ENCODE measurements around the gene ELL2.

The ELL2 gene

DNA sequence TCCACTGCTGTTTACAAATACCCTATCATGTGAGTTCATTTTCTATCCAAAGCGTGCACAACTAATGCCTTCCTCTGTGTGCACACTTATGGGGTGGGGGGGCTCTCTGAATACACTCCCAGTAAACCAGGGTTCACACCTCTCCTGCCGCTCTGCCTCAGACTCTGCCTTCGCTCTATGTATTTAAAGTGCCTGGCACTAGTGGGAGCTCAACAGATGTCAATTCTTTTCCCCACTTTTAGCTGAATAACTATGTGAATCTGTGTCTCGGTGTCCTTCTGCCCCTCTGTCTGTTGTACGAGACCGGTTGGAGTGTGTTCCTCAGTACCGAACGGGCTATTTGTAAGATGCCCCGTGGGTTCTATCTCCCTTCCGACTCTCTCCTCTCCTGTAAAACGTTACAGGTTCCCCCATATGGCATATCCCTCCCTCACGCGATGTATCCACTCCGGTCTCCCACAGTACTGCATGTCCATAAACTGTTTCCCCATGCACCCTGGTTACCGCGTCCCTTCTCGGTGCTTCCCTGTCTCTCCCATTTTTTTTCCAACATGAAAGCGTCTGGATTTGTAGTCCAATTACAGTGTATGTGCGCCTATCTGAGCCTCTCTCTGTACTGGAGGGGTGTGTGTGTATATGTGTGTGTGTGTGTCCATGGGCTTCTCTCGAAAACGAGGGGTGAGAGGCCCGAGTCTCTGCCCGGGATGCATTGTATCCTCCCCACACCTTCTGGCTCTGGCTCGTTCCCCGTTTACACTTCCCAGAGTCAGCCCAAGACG is 1.6 kb downstream of the ELL2 start:
- Histone ChIP-seq H3K4me1 (no peaks in the 10 kb centered on the region), H3K36me3 (no peaks in the 10 kb centered on the region), H3K27me3 (peaks cover 9% of the 10 kb centered on the region), H3K9me3 (no peaks in the 10 kb centered on the region), H3K4me3 (ENCODE audit: low read depth, low read length) (peak overlapping the region; percentile 79)
- no peak for DNase-seq
- TF ChIP-seq, protein P1, sequence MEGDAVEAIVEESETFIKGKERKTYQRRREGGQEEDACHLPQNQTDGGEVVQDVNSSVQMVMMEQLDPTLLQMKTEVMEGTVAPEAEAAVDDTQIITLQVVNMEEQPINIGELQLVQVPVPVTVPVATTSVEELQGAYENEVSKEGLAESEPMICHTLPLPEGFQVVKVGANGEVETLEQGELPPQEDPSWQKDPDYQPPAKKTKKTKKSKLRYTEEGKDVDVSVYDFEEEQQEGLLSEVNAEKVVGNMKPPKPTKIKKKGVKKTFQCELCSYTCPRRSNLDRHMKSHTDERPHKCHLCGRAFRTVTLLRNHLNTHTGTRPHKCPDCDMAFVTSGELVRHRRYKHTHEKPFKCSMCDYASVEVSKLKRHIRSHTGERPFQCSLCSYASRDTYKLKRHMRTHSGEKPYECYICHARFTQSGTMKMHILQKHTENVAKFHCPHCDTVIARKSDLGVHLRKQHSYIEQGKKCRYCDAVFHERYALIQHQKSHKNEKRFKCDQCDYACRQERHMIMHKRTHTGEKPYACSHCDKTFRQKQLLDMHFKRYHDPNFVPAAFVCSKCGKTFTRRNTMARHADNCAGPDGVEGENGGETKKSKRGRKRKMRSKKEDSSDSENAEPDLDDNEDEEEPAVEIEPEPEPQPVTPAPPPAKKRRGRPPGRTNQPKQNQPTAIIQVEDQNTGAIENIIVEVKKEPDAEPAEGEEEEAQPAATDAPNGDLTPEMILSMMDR (IDR thresholded peaks at IDR 0.05; ENCODE audit: low read depth, low read length): no peak

DNA sequence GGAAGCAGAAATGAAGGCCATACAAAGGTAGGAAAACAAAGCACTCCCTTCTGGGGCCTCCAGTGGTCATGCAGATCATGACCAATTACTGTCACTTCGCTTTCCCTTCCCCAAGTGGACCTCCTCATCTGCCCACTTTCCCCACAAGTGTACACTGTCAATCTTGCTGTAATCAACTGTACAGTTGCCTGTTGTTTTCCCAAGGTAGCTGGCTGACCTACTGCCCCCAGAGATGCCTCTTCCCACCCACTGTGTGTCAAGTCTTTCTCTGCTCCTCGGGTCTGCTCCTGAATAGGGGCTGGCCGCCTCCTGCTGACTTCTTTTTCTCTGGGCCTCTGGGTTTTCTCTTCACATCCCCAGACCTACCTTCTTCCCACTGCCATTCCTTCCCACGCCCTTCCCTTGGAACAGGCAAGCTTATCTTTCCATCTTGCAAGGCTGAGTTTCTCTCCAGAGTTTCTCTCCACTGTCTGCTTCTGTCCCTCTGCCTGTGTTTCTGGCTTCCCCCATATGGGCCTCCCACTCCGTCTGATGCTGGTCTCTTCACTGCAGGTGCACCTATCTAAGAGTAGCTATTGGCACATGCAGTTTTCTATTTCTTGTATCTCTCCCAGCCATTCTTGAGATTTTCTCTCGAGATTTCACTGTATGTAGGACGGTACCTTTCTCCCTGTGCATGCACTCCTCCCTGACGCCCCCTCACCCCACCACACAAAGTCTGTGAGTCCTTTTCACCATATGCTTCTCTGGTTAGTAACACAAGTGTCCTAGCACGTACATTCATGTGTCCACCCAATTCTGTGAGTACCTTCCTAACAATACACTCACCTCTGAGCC is 2.4 kb downstream of the ELL2 start:
- Histone ChIP-seq H3K9me3 (no peaks in the 10 kb centered on the region), H3K4me1 (no peaks in the 10 kb centered on the region), H3K36me3 (no peaks in the 10 kb centered on the region), H3K4me3 (ENCODE audit: low read depth, low read length) (no peak overlapping the region), H3K27me3 (peaks cover 9% of the 10 kb centered on the region)
- TF ChIP-seq, protein P1 (IDR thresholded peaks at IDR 0.05; ENCODE audit: low read depth, low read length): no peak
- DNase-seq: no peak

DNA sequence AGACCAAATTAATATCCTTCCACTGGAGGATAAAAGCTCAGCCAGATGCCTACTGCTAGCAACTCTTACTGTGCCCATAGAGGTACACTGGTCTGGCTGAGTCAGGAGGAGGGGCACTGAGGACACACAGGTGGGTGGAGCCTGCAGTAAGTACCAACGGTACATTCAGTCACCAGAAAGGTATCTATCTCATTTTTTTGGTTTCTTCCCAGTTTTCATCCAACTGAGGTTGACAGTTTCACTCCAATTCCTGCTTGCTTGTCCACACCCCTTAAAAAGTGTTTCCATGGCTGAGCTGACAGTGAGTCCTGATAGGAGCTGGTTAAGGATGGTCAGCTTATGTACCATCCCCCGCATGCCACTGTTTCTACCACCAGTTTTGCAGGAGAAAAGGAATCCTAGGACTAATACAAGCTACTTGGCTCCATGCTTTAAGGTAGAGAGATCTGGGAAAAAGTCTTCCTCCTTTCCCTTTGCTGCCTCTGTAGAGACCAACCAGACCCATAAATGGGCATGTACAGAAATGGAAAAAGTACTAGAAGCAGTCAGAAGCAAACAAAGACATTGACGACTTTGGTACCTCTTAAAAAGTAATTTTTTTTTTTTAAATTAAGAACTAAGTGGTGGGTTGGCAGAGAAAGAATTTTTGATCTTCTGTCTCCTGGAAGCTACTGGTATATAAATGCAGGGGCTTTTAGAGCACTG is 3.2 kb downstream of the ELL2 start:
- Histone ChIP-seq H3K4me1 (no peaks in the 10 kb centered on the region), H3K36me3 (no peaks in the 10 kb centered on the region), H3K27me3 (peaks cover 9% of the 10 kb centered on the region), H3K9me3 (no peaks in the 10 kb centered on the region), H3K4me3 (ENCODE audit: low read depth, low read length) (no peak overlapping the region)
- TF ChIP-seq, protein P1 (IDR thresholded peaks at IDR 0.05; ENCODE audit: low read depth, low read length): no peak
- no peak for DNase-seq

GRCh38 chr5:95957561-95958203 is 4.0 kb downstream of the ELL2 start:
- no peak overlapping the region for H3K4me3 ChIP-seq (ENCODE audit: low read depth, low read length)
- TF ChIP-seq, protein P1 (IDR thresholded peaks at IDR 0.05; ENCODE audit: low read depth, low read length): no peak
- no peak for DNase-seq
- no peaks in the 10 kb centered on the region for H3K4me1 ChIP-seq
- H3K9me3 ChIP-seq: no peaks in the 10 kb centered on the region
- no peaks in the 10 kb centered on the region for H3K36me3 ChIP-seq
- peaks cover 9% of the 10 kb centered on the region for H3K27me3 ChIP-seq

DNA sequence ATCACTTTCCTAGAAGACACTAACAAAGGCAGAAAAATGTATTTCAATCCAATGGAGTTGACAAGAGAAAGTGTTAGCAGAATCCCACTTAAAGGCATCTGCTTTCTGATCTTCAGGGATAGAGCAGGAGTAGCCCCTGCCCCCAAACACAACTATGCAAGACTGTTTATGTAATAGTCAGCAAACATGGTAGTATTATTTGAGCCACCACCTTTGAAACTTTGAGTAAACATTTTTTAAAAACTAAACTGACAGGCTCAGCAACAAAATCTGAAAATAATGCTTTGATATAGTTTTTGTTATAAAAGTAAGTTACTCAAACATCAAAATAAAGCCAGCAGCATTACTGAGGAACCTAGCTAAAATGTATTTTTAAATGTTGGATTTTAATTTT is 4.8 kb downstream of the ELL2 start:
- Histone ChIP-seq H3K4me3 (ENCODE audit: low read depth, low read length) (no peak overlapping the region), H3K27me3 (peaks cover 9% of the 10 kb centered on the region), H3K4me1 (no peaks in the 10 kb centered on the region)

More for the DNA sequence above, 4.8 kb downstream of the ELL2 start:
- Histone ChIP-seq H3K36me3 (no peaks in the 10 kb centered on the region), H3K9me3 (no peaks in the 10 kb centered on the region)
- TF ChIP-seq, protein P1 (IDR thresholded peaks at IDR 0.05; ENCODE audit: low read depth, low read length): no peak
- no peak for DNase-seq

Data from BE2C (cell line).